GM19438 (cell line): ENCODE data around the gene KRTAP12-2.
"Not testable (repeated sequence)": the region's sequence is repeated elsewhere in the genome, so short reads cannot be mapped to it uniquely, and the experiment has no call there.

ENCODE experiments used
- ATAC-seq: cut with Tn5 transposase; IDR thresholded peaks from one replicate; pipeline ENCODE4 v1.9.1; 2021; ENCODE audit warnings: low read depth; ENCODE audit not compliant: unreplicated experiment

The KRTAP12-2 gene

GRCh38 chr21:44686000-44686781 is 19.5 kb upstream of the KRTAP12-2 start:
- ATAC-seq = no peak

GRCh38 chr21:44685050-44685449 is 18.3 kb upstream of the KRTAP12-2 start:
- not testable (repeated sequence) for ATAC-seq

GRCh38 chr21:44684483-44684882 is 17.8 kb upstream of the KRTAP12-2 start:
- ATAC-seq = no peak

- ATAC-seq = no peak
These were observed 17.4 kb upstream of the KRTAP12-2 start for GRCh38 chr21:44684077-44684476.

GRCh38 chr21:44682580-44683151 is 15.9 kb upstream of the KRTAP12-2 start:
- no peak for ATAC-seq

GRCh38 chr21:44681861-44682579 is 15.3 kb upstream of the KRTAP12-2 start, which contains the start of gene KRTAP12-1:
TSS of gene KRTAP12-1 (minus strand) at chr21:44682163. CDS start at chr21:44682123, 40 bp downstream.
- ATAC-seq = no peak

GRCh38 chr21:44681152-44681551 is 14.4 kb upstream of the KRTAP12-2 start:
- no peak for ATAC-seq

GRCh38 chr21:44677881-44678280 is 11.2 kb upstream of the KRTAP12-2 start:
- no peak for ATAC-seq

- no peak for ATAC-seq
These were observed 5.2 kb upstream of the KRTAP12-2 start for GRCh38 chr21:44671911-44672310.

- ATAC-seq = no peak
These were observed 4.1 kb upstream of the KRTAP12-2 start for GRCh38 chr21:44670642-44671432.

- ATAC-seq = no peak
These were observed 885 bp upstream of the KRTAP12-2 start for GRCh38 chr21:44667612-44668011.

GRCh38 chr21:44664691-44665090 is 2.0 kb downstream of the KRTAP12-2 start:
- ATAC-seq = no peak

- not testable (repeated sequence) for ATAC-seq
These were observed 5.2 kb downstream of the KRTAP12-2 start for GRCh38 chr21:44661567-44661966.

- no peak for ATAC-seq
These were observed 7.7 kb downstream of the KRTAP12-2 start for GRCh38 chr21:44658913-44659595.

GRCh38 chr21:44658541-44658910 is 8.2 kb downstream of the KRTAP12-2 start:
- ATAC-seq = no peak

GRCh38 chr21:44657635-44658540 is 8.8 kb downstream of the KRTAP12-2 start, which contains the start of gene KRTAP12-3:
TSS of gene KRTAP12-3 (plus strand) at chr21:44657932. CDS start at chr21:44657980, 48 bp downstream.
- no peak for ATAC-seq

- ATAC-seq = no peak
These were observed 9.9 kb downstream of the KRTAP12-2 start for GRCh38 chr21:44656868-44657267.

GRCh38 chr21:44654576-44655175 is 12.1 kb downstream of the KRTAP12-2 start, which contains the start of gene KRTAP12-4:
TSS of gene KRTAP12-4 (minus strand) at chr21:44654659. CDS start at chr21:44654614, 45 bp downstream.
- no peak for ATAC-seq
